Uterus (tissue), 2 donors: ENCODE results near the gene PSMA4.

ENCODE experiments used
- CTCF ChIP-seq, 4 experiments: fragments of 200-600 bp in 2 of 4; fragments of 450-650 bp in 2 of 4; sonication (generic) in 2 of 4; IDR thresholded peaks; one replicate each; pipeline ENCODE4 v1.5.1; 2016 to 2019; ENCODE audit warnings: antibody characterized with exemption in 4 of 4, mild to moderate bottlenecking in 2 of 4, moderate library complexity in 1 of 4
- POLR2A ChIP-seq, 2 donors: fragments of 450-650 bp; IDR thresholded peaks; one replicate each; pipeline ENCODE4 v1.6.1; 2016; ENCODE audit warnings: antibody characterized with exemption in 2 of 2, mild to moderate bottlenecking in 1 of 2, moderate library complexity in 1 of 2

- TF ChIP-seq POLR2A (IDR thresholded peaks at IDR 0.05) (no peak), CTCF (IDR thresholded peaks at IDR 0.05) (no peak)
These were observed 30.4 kb upstream of the PSMA4 start for GRCh38 chr15:78509726-78510312.
